HEK293 (cell line): ENCODE data around the gene ZIC5.

ENCODE experiments used
- ATF2 ChIP-seq: fragments of 450-650 bp; formaldehyde crosslinking; IDR thresholded peaks from 2 replicates; pipeline ENCODE4 v1.5.1; 2016; ENCODE audit warnings: missing biosample characterization, missing genetic modification characterization, low read depth
- BCL11A ChIP-seq: fragments of 450-650 bp; formaldehyde crosslinking; IDR thresholded peaks from 2 replicates; pipeline ENCODE4 v1.5.1; 2016; ENCODE audit warnings: low read depth, missing biosample characterization, missing genetic modification characterization
- CTCF ChIP-seq: fragments of 450-650 bp; formaldehyde crosslinking; IDR thresholded peaks from 2 replicates; pipeline ENCODE4 v1.5.1; 2016; ENCODE audit warnings: missing biosample characterization, missing genetic modification characterization
- REST ChIP-seq: fragments of 450-650 bp; formaldehyde crosslinking; IDR thresholded peaks from 2 replicates; pipeline ENCODE4 v1.5.1; 2016; ENCODE audit warnings: missing biosample characterization, missing genetic modification characterization
- YY1 ChIP-seq: fragments of 450-650 bp; formaldehyde crosslinking; IDR thresholded peaks from 2 replicates; pipeline ENCODE4 v1.5.1; 2018; ENCODE audit warnings: missing biosample characterization, missing genetic modification characterization
- ZBTB48 ChIP-seq: fragments of 450-650 bp; formaldehyde crosslinking; IDR thresholded peaks from 2 replicates; pipeline ENCODE4 v1.5.1; 2016; ENCODE audit warnings: missing biosample characterization, missing genetic modification characterization
- ZEB2 ChIP-seq: fragments of 450-650 bp; formaldehyde crosslinking; IDR thresholded peaks from 2 replicates; pipeline ENCODE4 v1.5.1; 2016; ENCODE audit warnings: missing biosample characterization, missing genetic modification characterization
- ZFP3 ChIP-seq: fragments of 450-650 bp; formaldehyde crosslinking; IDR thresholded peaks from 2 replicates; pipeline ENCODE4 v1.5.1; 2016; ENCODE audit warnings: low read depth, missing biosample characterization, missing genetic modification characterization
- ZNF155 ChIP-seq: fragments of 450-650 bp; formaldehyde crosslinking; IDR thresholded peaks from 2 replicates; pipeline ENCODE4 v1.5.1; 2016; ENCODE audit warnings: missing biosample characterization, missing genetic modification characterization
- ZNF324 ChIP-seq: fragments of 450-650 bp; formaldehyde crosslinking; IDR thresholded peaks from 2 replicates; pipeline ENCODE4 v1.5.1; 2016; ENCODE audit warnings: missing biosample characterization, missing genetic modification characterization
- ZNF350 ChIP-seq: fragments of 450-650 bp; formaldehyde crosslinking; IDR thresholded peaks from 2 replicates; pipeline ENCODE4 v1.5.0; 2017; ENCODE audit warnings: missing biosample characterization, mild to moderate bottlenecking, missing genetic modification characterization
- ZNF530 ChIP-seq: fragments of 450-650 bp; formaldehyde crosslinking; IDR thresholded peaks from 2 replicates; pipeline ENCODE4 v1.5.1; 2016; ENCODE audit warnings: low read depth, missing biosample characterization, missing genetic modification characterization
- ZNF555 ChIP-seq: fragments of 450-650 bp; formaldehyde crosslinking; conservative IDR thresholded peaks from 2 replicates; pipeline ENCODE4 v1.5.1; 2017; ENCODE audit warnings: missing biosample characterization, mild to moderate bottlenecking, missing genetic modification characterization, inconsistent platforms
- ZNF768 ChIP-seq: fragments of 450-650 bp; formaldehyde crosslinking; IDR thresholded peaks from 2 replicates; pipeline ENCODE4 v1.5.1; 2018; ENCODE audit warnings: missing biosample characterization, mild to moderate bottlenecking, missing genetic modification characterization

GRCh38 chr13:99941911-99942310 is 29.7 kb downstream of the ZIC5 start:
- TF ChIP-seq ATF2 = no peak
- no peak for TF ChIP-seq ZNF530 (tag by site-specific recombination)
- TF ChIP-seq CTCF (tag by site-specific recombination) = no peak
- no peak for TF ChIP-seq YY1 (tag by site-specific recombination)
- TF ChIP-seq ZEB2 (tag by site-specific recombination) = no peak
- no peak for TF ChIP-seq REST
- no peak for TF ChIP-seq BCL11A (tag by site-specific recombination)
- no peak for TF ChIP-seq ZFP3 (tag by site-specific recombination)
- no peak for TF ChIP-seq ZNF350
- TF ChIP-seq ZNF555 (tag by site-specific recombination) = no peak
- TF ChIP-seq ZBTB48 (tag by site-specific recombination) = no peak
- TF ChIP-seq ZNF768 (tag by site-specific recombination) = no peak
- TF ChIP-seq ZNF155 = no peak
- no peak for TF ChIP-seq ZNF324 (tag by site-specific recombination)
